ENCODE results near the gene MATN1.
A peak's percentile ranks its signal among the peaks of the same experiment; 100 is the strongest.

MATN1 gene

GRCh38 chr1:30752651-30752908, 29.2 kb upstream of the MATN1 start:
- peaks cover 93% of the 10 kb centered on the region for H3K4me1 Mint-ChIP-seq (ENCODE audit: low read depth)
- no peaks in the 10 kb centered on the region for H3K9me3 Mint-ChIP-seq
- H3K27ac Mint-ChIP-seq = peak overlapping the region; percentile 98
- peaks cover 67% of the 10 kb centered on the region for H3K36me3 Mint-ChIP-seq (ENCODE audit: low read depth)
- no peak for DNase-seq
- H3K27me3 Mint-ChIP-seq = no peaks in the 10 kb centered on the region
- H3K4me3 Mint-ChIP-seq = peak overlapping the region; percentile 94

- peak overlapping the region; percentile 98 for H3K27ac Mint-ChIP-seq
- H3K27me3 Mint-ChIP-seq = no peaks in the 10 kb centered on the region
Observed at GRCh38 chr1:30751830-30752650, 28.7 kb upstream of the MATN1 start.

GRCh38 chr1:30750731-30751291, 27.4 kb upstream of the MATN1 start:
- no peak for DNase-seq
- no peaks in the 10 kb centered on the region for H3K27me3 Mint-ChIP-seq
- H3K9me3 Mint-ChIP-seq = no peaks in the 10 kb centered on the region
- H3K27ac Mint-ChIP-seq = peak overlapping the region; percentile 98
- H3K36me3 Mint-ChIP-seq (ENCODE audit: low read depth) = peaks cover 69% of the 10 kb centered on the region
- peak overlapping the region; percentile 73 for H3K4me3 Mint-ChIP-seq
- peaks cover 99% of the 10 kb centered on the region for H3K4me1 Mint-ChIP-seq (ENCODE audit: low read depth)

More at GRCh38 chr1:30751830-30752650, 28.7 kb upstream of the MATN1 start:
- no peaks in the 10 kb centered on the region for H3K9me3 Mint-ChIP-seq
- H3K36me3 Mint-ChIP-seq (ENCODE audit: low read depth) = peaks cover 67% of the 10 kb centered on the region
- H3K4me3 Mint-ChIP-seq = peak overlapping the region; percentile 94
- peaks cover 96% of the 10 kb centered on the region for H3K4me1 Mint-ChIP-seq (ENCODE audit: low read depth)
- no peak for DNase-seq

- H3K27me3 Mint-ChIP-seq = no peaks in the 10 kb centered on the region
- H3K4me1 Mint-ChIP-seq (ENCODE audit: low read depth) = peaks cover 99% of the 10 kb centered on the region
- peak overlapping the region; percentile 73 for H3K4me3 Mint-ChIP-seq
- peak; percentile 74 for DNase-seq
- no peaks in the 10 kb centered on the region for H3K9me3 Mint-ChIP-seq
- H3K27ac Mint-ChIP-seq = peak overlapping the region; percentile 98
- peaks cover 61% of the 10 kb centered on the region for H3K36me3 Mint-ChIP-seq (ENCODE audit: low read depth)
Observed at GRCh38 chr1:30749691-30750583, 26.6 kb upstream of the MATN1 start.

- Mint-ChIP-seq H3K4me1 (ENCODE audit: low read depth) (peaks cover 99% of the 10 kb centered on the region), H3K36me3 (ENCODE audit: low read depth) (peaks cover 56% of the 10 kb centered on the region), H3K27me3 (no peaks in the 10 kb centered on the region), H3K27ac (peak overlapping the region; percentile 98), H3K9me3 (no peaks in the 10 kb centered on the region), H3K4me3 (peak overlapping the region; percentile 73)
- peak; percentile 70 for DNase-seq
Observed at GRCh38 chr1:30748699-30749401, 25.5 kb upstream of the MATN1 start.

- peak overlapping the region; percentile 73 for H3K4me3 Mint-ChIP-seq
- H3K36me3 Mint-ChIP-seq (ENCODE audit: low read depth) = peaks cover 55% of the 10 kb centered on the region
- no peaks in the 10 kb centered on the region for H3K27me3 Mint-ChIP-seq
- H3K4me1 Mint-ChIP-seq (ENCODE audit: low read depth) = peaks cover 99% of the 10 kb centered on the region
- no peak for DNase-seq
- peak overlapping the region; percentile 98 for H3K27ac Mint-ChIP-seq
- H3K9me3 Mint-ChIP-seq = no peaks in the 10 kb centered on the region
Observed at GRCh38 chr1:30748098-30748698, 24.8 kb upstream of the MATN1 start.

GRCh38 chr1:30747033-30748008, 23.9 kb upstream of the MATN1 start:
- Mint-ChIP-seq H3K36me3 (ENCODE audit: low read depth) (peaks cover 58% of the 10 kb centered on the region), H3K4me3 (peak overlapping the region; percentile 73), H3K4me1 (ENCODE audit: low read depth) (peaks cover 100% of the 10 kb centered on the region), H3K9me3 (no peaks in the 10 kb centered on the region), H3K27me3 (no peaks in the 10 kb centered on the region), H3K27ac (peak overlapping the region; percentile 98)
- DNase-seq = no peak

- Mint-ChIP-seq H3K27ac (peak overlapping the region; percentile 98), H3K36me3 (ENCODE audit: low read depth) (peaks cover 59% of the 10 kb centered on the region), H3K9me3 (no peaks in the 10 kb centered on the region)
Observed at GRCh38 chr1:30746212-30747032, 23.0 kb upstream of the MATN1 start.

GRCh38 chr1:30745834-30746208, 22.4 kb upstream of the MATN1 start:
- Mint-ChIP-seq H3K9me3 (no peaks in the 10 kb centered on the region), H3K4me1 (ENCODE audit: low read depth) (peaks cover 100% of the 10 kb centered on the region), H3K27me3 (no peaks in the 10 kb centered on the region), H3K36me3 (ENCODE audit: low read depth) (peaks cover 61% of the 10 kb centered on the region), H3K4me3 (peak overlapping the region; percentile 73), H3K27ac (peak overlapping the region; percentile 98)
- DNase-seq = no peak

More at GRCh38 chr1:30746212-30747032, 23.0 kb upstream of the MATN1 start:
- H3K4me3 Mint-ChIP-seq = peak overlapping the region; percentile 73
- no peaks in the 10 kb centered on the region for H3K27me3 Mint-ChIP-seq
- H3K4me1 Mint-ChIP-seq (ENCODE audit: low read depth) = peaks cover 100% of the 10 kb centered on the region
- no peak for DNase-seq

GRCh38 chr1:30745156-30745833, 21.9 kb upstream of the MATN1 start:
- peak; percentile 62 for DNase-seq
- Mint-ChIP-seq H3K4me3 (peak overlapping the region; percentile 73), H3K4me1 (ENCODE audit: low read depth) (peaks cover 100% of the 10 kb centered on the region), H3K27ac (peak overlapping the region; percentile 98), H3K27me3 (no peaks in the 10 kb centered on the region), H3K9me3 (no peaks in the 10 kb centered on the region), H3K36me3 (ENCODE audit: low read depth) (peaks cover 64% of the 10 kb centered on the region)

- Mint-ChIP-seq H3K27me3 (no peaks in the 10 kb centered on the region), H3K27ac (peak overlapping the region; percentile 98), H3K4me3 (peak overlapping the region; percentile 65), H3K4me1 (ENCODE audit: low read depth) (peaks cover 98% of the 10 kb centered on the region), H3K9me3 (no peaks in the 10 kb centered on the region), H3K36me3 (ENCODE audit: low read depth) (peaks cover 67% of the 10 kb centered on the region)
- DNase-seq = no peak
Observed at GRCh38 chr1:30744060-30744756, 20.8 kb upstream of the MATN1 start.
